Myocyte (in vitro differentiated cells): ENCODE data around the gene LDLRAP1. TPM values are rescaled to one million over a fixed set of nuclear protein-coding genes. Genes with fewer than 3 reads are reported as not detected.

Experiments used
- DNase-seq: peaks from one replicate; pipeline ENCODE4 v3.0.0-alpha.2; 2012; ENCODE audit warnings: low read depth
- total RNA-seq: library from RNA; depleted of rRNA; stranded (reverse); fragments of >200 nt; gene quantifications from 2 replicates; pipeline ENCODE4 v1.2.3, GENCODE V29; 2014

Gene LDLRAP1
- total RNA-seq, 1 donor from 2014 or later, result 13.8 TPM

GRCh38 chr1:25541889-25542658 is 1.3 kb upstream of the LDLRAP1 start:
- DNase-seq, result no peak

GRCh38 chr1:25543005-25543424 is 391 bp upstream of the LDLRAP1 start:
- no peak for DNase-seq

GRCh38 chr1:25544243-25544764 is 898 bp downstream of the LDLRAP1 start:
- DNase-seq, result no peak

GRCh38 chr1:25544819-25545218 is 1.4 kb downstream of the LDLRAP1 start:
- DNase-seq, result peak; percentile 80

- DNase-seq, result no peak
These were observed 2.4 kb downstream of the LDLRAP1 start for GRCh38 chr1:25545767-25546166.

GRCh38 chr1:25546193-25546592 is 2.8 kb downstream of the LDLRAP1 start:
- DNase-seq, result no peak

GRCh38 chr1:25548601-25549000 is 5.2 kb downstream of the LDLRAP1 start:
- DNase-seq, result no peak

- DNase-seq, result peak; percentile 59
These were observed 6.1 kb downstream of the LDLRAP1 start for GRCh38 chr1:25549273-25550154.

- DNase-seq, result no peak
These were observed 6.7 kb downstream of the LDLRAP1 start for GRCh38 chr1:25550155-25550506.

- peak; percentile 22 for DNase-seq
These were observed 7.4 kb downstream of the LDLRAP1 start for GRCh38 chr1:25550683-25551310.

- DNase-seq, result no peak
These were observed 10.5 kb downstream of the LDLRAP1 start for GRCh38 chr1:25553749-25554429.

- DNase-seq, result no peak
These were observed 11.0 kb downstream of the LDLRAP1 start for GRCh38 chr1:25554430-25554780.

GRCh38 chr1:25554886-25555752 is 11.7 kb downstream of the LDLRAP1 start:
- DNase-seq, result peak; percentile 85

- DNase-seq, result no peak
These were observed 12.3 kb downstream of the LDLRAP1 start for GRCh38 chr1:25555753-25556092.

- DNase-seq, result no peak
These were observed 12.8 kb downstream of the LDLRAP1 start for GRCh38 chr1:25556132-25556670.

GRCh38 chr1:25556791-25557476 is 13.5 kb downstream of the LDLRAP1 start:
- peak; percentile 68 for DNase-seq

- no peak for DNase-seq
These were observed 14.1 kb downstream of the LDLRAP1 start for GRCh38 chr1:25557543-25557942.

GRCh38 chr1:25559031-25559430 is 15.6 kb downstream of the LDLRAP1 start:
- DNase-seq, result peak; percentile 82

- no peak for DNase-seq
These were observed 16.6 kb downstream of the LDLRAP1 start for GRCh38 chr1:25560001-25560400.
